Epithelial cell of proximal tubule (primary cell): Measurements from ENCODE around the gene RAVER2. TPM values are rescaled to one million over a fixed set of nuclear protein-coding genes. Genes with fewer than 3 reads are reported as not detected.
"Not testable (repeated sequence)": the region's sequence is repeated elsewhere in the genome, so short reads cannot be mapped to it uniquely, and the experiment has no call there.

Source experiments
- DNase-seq: peaks from one replicate; pipeline ENCODE4 v3.0.0-alpha.2; 2011; ENCODE audit warnings: low read depth
- H3K4me3 ChIP-seq: 2 replicates; pipeline ENCODE4 v1.5.1; 2011; ENCODE audit warnings: low read depth, mild to moderate bottlenecking, low read length
- total RNA-seq: library from RNA; depleted of rRNA; stranded (reverse); fragments of >200 nt; gene quantifications from 2 replicates; pipeline ENCODE4 v1.2.3, GENCODE V29; 2015
- TF ChIP-seq, protein P1 (sequence below): conservative IDR thresholded peaks from 2 replicates; pipeline ENCODE4 v1.5.1; 2012; ENCODE audit warnings: low read depth, mild to moderate bottlenecking, low read length

RAVER2 gene
- total RNA-seq, 1 donor from 2014 or later = 6.9 TPM

DNA sequence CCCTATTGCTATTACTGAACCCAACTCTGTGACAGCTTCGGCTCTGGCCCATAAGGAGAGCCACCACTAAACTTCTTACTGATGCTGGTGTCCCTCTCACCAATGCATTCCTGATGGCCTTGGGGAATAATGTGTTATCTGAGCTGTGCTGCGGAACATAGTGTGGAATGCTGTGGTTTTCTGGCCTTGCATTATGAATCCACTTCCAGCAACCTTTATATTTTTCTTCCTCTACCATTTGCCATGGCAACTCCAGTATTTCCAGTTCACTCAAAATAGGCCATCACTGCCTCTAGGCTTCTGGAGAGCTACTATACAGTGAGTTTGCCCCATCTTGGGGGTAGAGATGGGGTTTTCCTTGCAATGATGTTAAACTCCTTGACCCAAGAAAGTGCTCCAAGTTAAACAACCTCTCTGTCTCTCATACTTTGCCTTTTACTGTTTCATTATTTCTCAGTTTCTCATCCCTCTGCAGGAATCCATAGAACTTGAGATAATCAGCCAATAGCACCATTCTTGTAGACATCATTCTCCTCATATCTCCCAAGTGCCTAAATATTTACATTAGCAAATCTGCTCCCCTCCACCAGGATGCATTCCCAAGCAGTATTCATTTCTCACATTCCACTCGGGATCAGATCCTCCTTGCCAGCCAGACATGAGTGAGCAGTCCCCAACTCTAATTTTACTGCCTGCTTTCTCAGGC is 11.1 kb upstream of the RAVER2 start:
- H3K4me3 ChIP-seq = no peak overlapping the region
- no peak for DNase-seq
- TF ChIP-seq, protein P1, sequence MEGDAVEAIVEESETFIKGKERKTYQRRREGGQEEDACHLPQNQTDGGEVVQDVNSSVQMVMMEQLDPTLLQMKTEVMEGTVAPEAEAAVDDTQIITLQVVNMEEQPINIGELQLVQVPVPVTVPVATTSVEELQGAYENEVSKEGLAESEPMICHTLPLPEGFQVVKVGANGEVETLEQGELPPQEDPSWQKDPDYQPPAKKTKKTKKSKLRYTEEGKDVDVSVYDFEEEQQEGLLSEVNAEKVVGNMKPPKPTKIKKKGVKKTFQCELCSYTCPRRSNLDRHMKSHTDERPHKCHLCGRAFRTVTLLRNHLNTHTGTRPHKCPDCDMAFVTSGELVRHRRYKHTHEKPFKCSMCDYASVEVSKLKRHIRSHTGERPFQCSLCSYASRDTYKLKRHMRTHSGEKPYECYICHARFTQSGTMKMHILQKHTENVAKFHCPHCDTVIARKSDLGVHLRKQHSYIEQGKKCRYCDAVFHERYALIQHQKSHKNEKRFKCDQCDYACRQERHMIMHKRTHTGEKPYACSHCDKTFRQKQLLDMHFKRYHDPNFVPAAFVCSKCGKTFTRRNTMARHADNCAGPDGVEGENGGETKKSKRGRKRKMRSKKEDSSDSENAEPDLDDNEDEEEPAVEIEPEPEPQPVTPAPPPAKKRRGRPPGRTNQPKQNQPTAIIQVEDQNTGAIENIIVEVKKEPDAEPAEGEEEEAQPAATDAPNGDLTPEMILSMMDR = no peak

DNA sequence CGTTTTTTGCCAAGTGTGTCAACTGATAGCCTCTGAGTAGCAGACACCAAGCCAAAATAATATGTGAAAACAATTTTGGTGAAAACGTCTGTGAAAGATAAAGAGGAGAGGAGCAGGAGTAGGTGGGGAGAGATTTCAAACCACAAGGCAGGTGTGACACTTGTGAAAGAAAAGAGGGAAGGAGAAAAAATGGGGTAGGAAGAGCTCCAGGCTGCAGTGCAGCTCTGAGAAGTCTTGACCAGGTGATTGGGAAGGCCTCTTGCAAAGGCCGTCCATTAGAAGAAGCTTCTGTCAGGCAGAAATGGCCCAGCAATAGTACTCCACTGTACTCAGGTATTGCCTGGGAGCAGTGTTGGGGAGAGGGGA is 10.6 kb upstream of the RAVER2 start:
- no peak overlapping the region for H3K4me3 ChIP-seq
- TF ChIP-seq, protein P1 = no peak
- DNase-seq = no peak

DNA sequence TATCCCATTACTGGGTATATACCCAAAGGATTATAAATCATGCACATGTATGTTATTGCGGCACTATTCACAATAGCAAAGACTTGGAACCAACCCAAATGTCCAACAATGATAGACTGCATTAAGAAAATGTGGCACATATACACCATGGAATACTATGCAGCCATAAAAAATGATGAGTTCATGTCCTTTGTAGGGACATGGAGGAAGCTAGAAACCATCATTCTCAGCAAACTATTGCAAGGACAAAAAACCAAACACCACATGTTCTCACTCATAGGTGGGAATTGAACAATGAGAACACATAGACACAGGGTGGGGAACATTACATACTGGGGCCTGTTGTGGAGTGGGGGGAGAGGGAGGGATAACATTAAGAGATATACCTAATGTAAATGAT is 4.2 kb upstream of the RAVER2 start:
- DNase-seq = not testable (repeated sequence)

DNA sequence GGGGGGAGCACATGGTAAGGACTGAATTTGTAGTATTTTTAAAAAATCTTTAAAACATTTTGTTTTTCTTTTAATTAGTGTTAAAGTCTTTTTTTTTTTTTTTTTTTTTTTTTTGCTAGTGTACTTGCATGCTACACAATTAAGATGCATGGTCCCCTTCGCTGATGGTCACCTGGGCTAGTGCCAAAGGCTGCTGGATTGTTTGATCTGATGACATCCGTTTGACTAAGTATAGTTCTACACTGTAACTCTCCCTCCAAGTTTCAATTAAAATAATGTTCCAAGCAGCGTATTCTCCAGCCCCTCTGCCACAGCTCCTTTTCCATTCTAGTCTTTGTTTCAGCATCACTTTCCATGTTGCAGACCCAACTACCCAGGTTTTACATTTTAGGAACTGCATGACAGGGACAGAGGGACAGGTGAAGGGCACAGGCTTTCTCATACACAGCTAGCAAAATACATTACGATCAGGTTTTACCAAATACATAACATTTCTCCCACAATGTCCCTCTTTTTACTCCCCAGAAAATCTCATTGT is 852 bp upstream of the RAVER2 start:
- TF ChIP-seq, protein P1 = no peak
- DNase-seq = no peak
- peak overlapping the region; percentile 79 for H3K4me3 ChIP-seq

More for the DNA sequence above, 4.2 kb upstream of the RAVER2 start:
- not testable (repeated sequence) for H3K4me3 ChIP-seq

DNA sequence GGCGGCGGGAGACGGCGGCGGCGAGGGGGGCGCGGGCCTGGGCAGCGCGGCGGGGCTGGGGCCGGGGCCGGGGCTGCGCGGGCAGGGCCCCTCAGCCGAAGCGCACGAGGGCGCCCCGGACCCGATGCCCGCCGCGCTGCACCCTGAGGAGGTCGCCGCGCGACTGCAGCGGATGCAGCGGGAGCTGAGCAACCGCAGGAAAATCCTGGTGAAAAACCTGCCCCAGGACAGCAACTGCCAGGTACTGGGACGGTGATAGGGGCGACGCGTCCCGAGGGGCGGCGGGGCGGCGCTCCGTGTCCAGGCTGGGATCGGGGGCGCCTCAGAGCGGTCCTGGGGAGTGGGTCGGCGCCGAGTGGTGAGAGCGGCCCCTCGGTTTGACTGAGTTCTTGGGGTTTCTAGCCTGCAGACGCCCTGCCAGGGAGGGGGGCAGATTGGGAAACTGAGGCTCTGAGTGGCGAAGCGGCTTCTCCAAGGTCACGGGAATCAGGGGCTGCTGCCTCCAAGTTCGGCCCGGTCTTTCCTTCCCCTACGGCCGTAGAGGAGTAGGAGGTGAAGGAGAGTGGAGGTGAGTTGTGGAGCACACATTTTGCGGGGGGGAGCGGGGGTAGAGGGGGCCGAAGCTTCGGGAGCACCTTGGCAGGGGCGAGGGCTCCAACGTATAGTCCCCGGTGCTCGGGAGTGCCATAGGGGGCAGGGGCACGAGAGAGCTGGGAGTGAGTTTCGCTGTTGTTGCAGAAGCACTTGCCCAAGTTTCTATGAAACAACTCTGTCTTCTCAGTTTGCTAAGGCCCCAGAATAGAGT is 508 bp downstream of the RAVER2 start:
- peak overlapping the region; percentile 79 for H3K4me3 ChIP-seq
- TF ChIP-seq, protein P1 = no peak
- no peak for DNase-seq

DNA sequence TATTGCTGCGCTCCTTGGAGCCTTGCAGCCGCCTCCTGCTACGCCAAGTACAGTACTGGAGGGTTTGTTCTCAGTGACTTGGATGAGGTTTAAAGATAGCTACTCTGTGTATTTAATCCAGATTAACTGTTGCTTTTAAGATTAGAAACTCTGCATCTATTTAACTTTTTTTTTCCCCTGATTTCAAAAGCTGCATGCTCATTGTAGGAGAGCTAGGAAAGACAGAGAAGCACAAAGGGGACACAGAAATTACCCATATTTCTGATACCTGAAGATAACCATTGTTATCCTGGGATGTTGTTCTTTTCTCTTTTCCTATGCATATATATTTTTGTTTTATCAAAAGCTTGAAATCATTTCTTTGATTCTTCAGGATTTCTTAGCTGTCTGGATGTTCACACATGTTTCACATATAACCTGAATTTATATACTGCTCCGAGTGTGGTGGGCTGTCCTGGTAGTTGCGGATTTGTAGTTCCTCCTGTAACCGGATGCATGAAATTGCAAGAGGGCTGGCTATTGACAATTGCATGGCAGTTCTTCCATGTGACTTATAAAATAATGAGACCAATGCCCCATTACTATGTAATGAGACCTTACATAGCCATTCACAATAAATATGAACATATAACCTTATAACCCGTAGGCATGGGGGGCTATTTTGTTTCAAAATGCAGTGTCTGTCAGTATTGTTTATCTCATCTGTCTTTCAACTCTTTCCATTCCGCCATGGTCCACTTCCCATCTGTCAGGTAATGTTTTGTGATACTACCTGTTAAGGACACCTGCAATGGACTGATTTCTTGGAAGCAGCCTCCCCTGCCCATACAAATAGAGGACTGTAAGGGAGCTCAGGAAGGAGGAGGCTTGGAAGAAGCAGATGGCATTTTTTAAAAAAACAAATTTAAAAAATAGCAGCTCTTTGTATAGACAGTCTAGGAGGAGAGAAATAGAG is 1.4 kb downstream of the RAVER2 start:
- no peak for DNase-seq
- peak overlapping the region; percentile 79 for H3K4me3 ChIP-seq
- TF ChIP-seq, protein P1 = no peak

DNA sequence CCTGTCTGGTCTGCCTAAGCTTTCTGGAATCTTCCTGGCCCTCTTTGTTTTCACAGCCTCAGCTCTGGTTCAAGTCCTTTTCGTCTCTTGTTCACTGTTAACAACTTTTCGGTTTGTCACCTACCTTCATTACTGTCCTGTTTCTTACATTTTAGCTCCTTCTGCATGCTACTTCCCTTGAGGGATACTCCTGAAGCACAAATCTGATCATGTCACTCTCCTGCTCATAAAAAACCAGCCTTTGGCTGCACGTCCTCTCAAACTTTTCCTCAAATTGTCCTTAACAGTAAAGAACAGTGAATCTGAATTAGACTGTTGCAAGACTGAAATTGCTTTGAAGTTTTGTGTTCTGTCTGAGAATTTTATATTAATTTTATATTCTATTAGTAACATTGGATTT is 3.3 kb downstream of the RAVER2 start:
- H3K4me3 ChIP-seq = no peak overlapping the region
- TF ChIP-seq, protein P1 = no peak
- DNase-seq = no peak
